ENCODE measurements around the gene HTRA2. TPM values are rescaled to one million over a fixed set of nuclear protein-coding genes. Genes with fewer than 3 reads are reported as not detected.

HTRA2 gene
- total RNA-seq, 4 donors from 2014 or later: 25.0 to 37.6 (median 29.1) TPM

- Histone ChIP-seq H3K27me3 (peaks cover 100% of the 10 kb centered on the region), H3K9me3 (no peaks in the 10 kb centered on the region), H3K4me1 (peaks cover 0 to 75% (median 40%) of the 10 kb centered on the region in 3 donors), H3K27ac (no peak overlapping the region), H3K4me3 (no peak overlapping the region), H3K36me3 (peaks cover 0 to 22% of the 10 kb centered on the region in 2 donors)
- WGBS, 2 donors (ENCODE audit: low coverage in 1 of 2): 70 to 79% methylated on average over 6 to 18 of the region's 18 CpGs
- ATAC-seq: no peak
- TF ChIP-seq CTCF (IDR thresholded peaks at IDR 0.05) (no peak), POLR2A (IDR thresholded peaks at IDR 0.05) (no peak), EP300 (IDR thresholded peaks at IDR 0.05) (no peak), POLR2AphosphoS5 (IDR thresholded peaks at IDR 0.05) (no peak)
Measured at GRCh38 chr2:74501335-74502071, 28.2 kb upstream of the HTRA2 start.

- peaks cover 95% of the 10 kb centered on the region for H3K27me3 ChIP-seq
- peak overlapping the region; percentile 21 to 57 for H3K4me3 ChIP-seq
- WGBS, 2 donors (ENCODE audit: low coverage in 1 of 2): 33 to 100% methylated on average over 1 to 6 of the region's 32 CpGs
- peak overlapping the region in 2 of 4 donors; percentile 65 to 81 for H3K27ac ChIP-seq
- ATAC-seq: no peak
- peaks cover 0 to 81% (median 42%) of the 10 kb centered on the region in 3 donors for H3K4me1 ChIP-seq
- no peak for TF ChIP-seq POLR2A (IDR thresholded peaks at IDR 0.05)
- TF ChIP-seq POLR2AphosphoS5 (IDR thresholded peaks at IDR 0.05): no peak
- no peak for TF ChIP-seq EP300 (IDR thresholded peaks at IDR 0.05)
- H3K9me3 ChIP-seq: no peaks in the 10 kb centered on the region
- peaks cover 0 to 22% of the 10 kb centered on the region in 2 donors for H3K36me3 ChIP-seq
Measured at GRCh38 chr2:74502147-74502719, 27.5 kb upstream of the HTRA2 start.

GRCh38 chr2:74502720-74503505 lies 26.8 kb upstream of the HTRA2 start:
- H3K4me3 ChIP-seq: peak overlapping the region; percentile 21 to 57
- peak; percentile 63 for ATAC-seq
- peak overlapping the region in 3 of 4 donors; percentile 55 to 81 (median 65) for H3K27ac ChIP-seq
- peaks cover 88% of the 10 kb centered on the region for H3K27me3 ChIP-seq
- peaks cover 0 to 76% (median 37%) of the 10 kb centered on the region in 3 donors for H3K4me1 ChIP-seq
- TF ChIP-seq POLR2A (IDR thresholded peaks at IDR 0.05): peak; percentile 28 to 57
- TF ChIP-seq POLR2AphosphoS5 (IDR thresholded peaks at IDR 0.05): peak; percentile 28
- TF ChIP-seq EP300 (IDR thresholded peaks at IDR 0.05): no peak
- peak in 1 of 4 experiments; percentile 37 for TF ChIP-seq CTCF (IDR thresholded peaks at IDR 0.05)
- H3K9me3 ChIP-seq: no peaks in the 10 kb centered on the region
- peaks cover 0 to 22% of the 10 kb centered on the region in 2 donors for H3K36me3 ChIP-seq
- WGBS, 2 donors (ENCODE audit: low coverage in 1 of 2): no CpG with 5 or more reads among the region's 67 CpGs

GRCh38 chr2:74503506-74504475 lies 25.9 kb upstream of the HTRA2 start:
- ATAC-seq: no peak
- Histone ChIP-seq H3K4me3 (peak overlapping the region; percentile 21 to 57), H3K9me3 (no peaks in the 10 kb centered on the region), H3K27me3 (peaks cover 79% of the 10 kb centered on the region), H3K27ac (peak overlapping the region in 3 of 4 donors; percentile 55 to 81 (median 65)), H3K36me3 (peaks cover 0 to 22% of the 10 kb centered on the region in 2 donors), H3K4me1 (peaks cover 0 to 73% (median 28%) of the 10 kb centered on the region in 3 donors)
- TF ChIP-seq POLR2A (IDR thresholded peaks at IDR 0.05): no peak
- no peak for TF ChIP-seq EP300 (IDR thresholded peaks at IDR 0.05)
- no peak for TF ChIP-seq POLR2AphosphoS5 (IDR thresholded peaks at IDR 0.05)
- TF ChIP-seq CTCF (IDR thresholded peaks at IDR 0.05): no peak
- WGBS, 2 donors (ENCODE audit: low coverage in 1 of 2): 67 to 78% methylated on average over 5 to 15 of the region's 45 CpGs
